Measurements from ENCODE around the gene GXYLT1.
"Not testable (repeated sequence)": the region's sequence is repeated elsewhere in the genome, so short reads cannot be mapped to it uniquely, and the experiment has no call there.

GXYLT1 gene

GRCh38 chr12:42143452-42144157 is 1.1 kb downstream of the GXYLT1 start:
- DNase-seq (ENCODE audit: low read depth): no peak

- DNase-seq (ENCODE audit: low read depth): no peak
These were observed 2.6 kb downstream of the GXYLT1 start for GRCh38 chr12:42141981-42142606.

- DNase-seq (ENCODE audit: low read depth): no peak
These were observed 3.8 kb downstream of the GXYLT1 start for GRCh38 chr12:42140901-42141300.

- no peak for DNase-seq (ENCODE audit: low read depth)
These were observed 9.3 kb downstream of the GXYLT1 start for GRCh38 chr12:42135259-42135814.

- DNase-seq (ENCODE audit: low read depth): no peak
These were observed 13.8 kb downstream of the GXYLT1 start for GRCh38 chr12:42130672-42131402.

- DNase-seq (ENCODE audit: low read depth): no peak
These were observed 15.0 kb downstream of the GXYLT1 start for GRCh38 chr12:42129595-42130204.

GRCh38 chr12:42128888-42129287 is 15.8 kb downstream of the GXYLT1 start:
- no peak for DNase-seq (ENCODE audit: low read depth)

GRCh38 chr12:42128327-42128726 is 16.3 kb downstream of the GXYLT1 start:
- no peak for DNase-seq (ENCODE audit: low read depth)

- DNase-seq (ENCODE audit: low read depth): no peak
These were observed 17.7 kb downstream of the GXYLT1 start for GRCh38 chr12:42126963-42127362.

GRCh38 chr12:42125388-42125767 is 19.3 kb downstream of the GXYLT1 start:
- no peak for DNase-seq (ENCODE audit: low read depth)

GRCh38 chr12:42124764-42125387 is 19.8 kb downstream of the GXYLT1 start:
- no peak for DNase-seq (ENCODE audit: low read depth)

GRCh38 chr12:42119085-42119633 is 25.5 kb downstream of the GXYLT1 start:
- no peak for DNase-seq (ENCODE audit: low read depth)

- DNase-seq (ENCODE audit: low read depth): no peak
These were observed 26.4 kb downstream of the GXYLT1 start for GRCh38 chr12:42118136-42118879.

- DNase-seq (ENCODE audit: low read depth): no peak
These were observed 35.6 kb downstream of the GXYLT1 start for GRCh38 chr12:42109031-42109430.

GRCh38 chr12:42106791-42107190 is 37.9 kb downstream of the GXYLT1 start:
- DNase-seq (ENCODE audit: low read depth): not testable (repeated sequence)

GRCh38 chr12:42104784-42105183 is 39.9 kb downstream of the GXYLT1 start:
- DNase-seq (ENCODE audit: low read depth): no peak

- no peak for DNase-seq (ENCODE audit: low read depth)
These were observed 40.6 kb downstream of the GXYLT1 start for GRCh38 chr12:42104087-42104486.

GRCh38 chr12:42103155-42103554 is 41.5 kb downstream of the GXYLT1 start:
- no peak for DNase-seq (ENCODE audit: low read depth)

GRCh38 chr12:42102720-42103119 is 42.0 kb downstream of the GXYLT1 start:
- DNase-seq (ENCODE audit: low read depth): no peak

- DNase-seq (ENCODE audit: low read depth): no peak
These were observed 45.2 kb downstream of the GXYLT1 start for GRCh38 chr12:42099433-42099832.

GRCh38 chr12:42097971-42098370 is 46.7 kb downstream of the GXYLT1 start:
- DNase-seq (ENCODE audit: low read depth): no peak
